ENCODE measurements around the gene ARHGEF40. TPM values are rescaled to one million over a fixed set of nuclear protein-coding genes. Genes with fewer than 3 reads are reported as not detected.

The ARHGEF40 gene
- total and polyA plus RNA-seq, 10 of the 15 experiments (the other 5 are each of a cell fraction or from before 2014, with no cell fraction given), result 0.03 to 0.31 (median 0.08) TPM; not detected in 2

GRCh38 chr14:21074398-21075272 is 4.5 kb downstream of the ARHGEF40 start:
- TF ChIP-seq, protein P1, sequence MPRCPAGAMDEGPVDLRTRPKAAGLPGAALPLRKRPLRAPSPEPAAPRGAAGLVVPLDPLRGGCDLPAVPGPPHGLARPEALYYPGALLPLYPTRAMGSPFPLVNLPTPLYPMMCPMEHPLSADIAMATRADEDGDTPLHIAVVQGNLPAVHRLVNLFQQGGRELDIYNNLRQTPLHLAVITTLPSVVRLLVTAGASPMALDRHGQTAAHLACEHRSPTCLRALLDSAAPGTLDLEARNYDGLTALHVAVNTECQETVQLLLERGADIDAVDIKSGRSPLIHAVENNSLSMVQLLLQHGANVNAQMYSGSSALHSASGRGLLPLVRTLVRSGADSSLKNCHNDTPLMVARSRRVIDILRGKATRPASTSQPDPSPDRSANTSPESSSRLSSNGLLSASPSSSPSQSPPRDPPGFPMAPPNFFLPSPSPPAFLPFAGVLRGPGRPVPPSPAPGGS (IDR thresholded peaks at IDR 0.05; ENCODE audit: borderline replicate concordance, insufficient read depth, low read depth, low read length, poor library complexity, severe bottlenecking), result no peak
- TF ChIP-seq BACH1 (IDR thresholded peaks at IDR 0.05; ENCODE audit: borderline replicate concordance) (no peak), ZBTB40 (IDR thresholded peaks at IDR 0.05; ENCODE audit: borderline replicate concordance) (no peak), GATAD2B (conservative IDR thresholded peaks at IDR 0.05; ENCODE audit: low read depth) (no peak), NFYB (IDR thresholded peaks at IDR 0.05; ENCODE audit: insufficient read depth, low read depth, low read length) (no peak), PML (IDR thresholded peaks at IDR 0.05; ENCODE audit: low read length) (no peak), IRF5 (IDR thresholded peaks at IDR 0.05; ENCODE audit: borderline replicate concordance) (no peak), CREM (IDR thresholded peaks at IDR 0.05; ENCODE audit: low read depth) (no peak)
- no peak for FAIRE-seq
- ChIA-PET POLR2A (no interaction called here), SMC1A (ENCODE audit: uncharacterized antibody, unreplicated experiment) (interaction anchor here (1.0 kb wide), 1 partner anchor 30 kb away, joined by 4 read pairs; no protein-coding TSS in a partner anchor), CTCF (interaction anchor here (0.6 to 5.6 kb wide), 4 partner anchors 13 to 70 kb away, joined by 3 to 100 read pairs (median 6); partner anchors contain the start of gene TMEM253), RAD21 (ENCODE audit: unreplicated experiment) (interaction anchor here (0.9 kb wide), 1 partner anchor 18 kb away, joined by 3 read pairs; no protein-coding TSS in a partner anchor)
- no peak for ATAC-seq
- intact Hi-C loops (cut with micrococcal nuclease; ENCODE audit: unreplicated experiment), result no loop called here
- Histone ChIP-seq H3K9ac (ENCODE audit: control insufficient read depth, insufficient read depth, low read length) (no peak overlapping the region), H3K79me2 (ENCODE audit: control insufficient read depth, insufficient read depth, low read length) (no peaks in the 10 kb centered on the region), H3K27me3 (replicated peaks in 1 of 2; ENCODE audit: control insufficient read depth in 2 of 2, insufficient read depth in 2 of 2, low read length in 1 of 2) (peaks cover 2 to 10% of the 10 kb centered on the region in 2 experiments), H3K4me3 (no peak overlapping the region), H2AFZ (ENCODE audit: control insufficient read depth, low read depth, low read length) (no peak overlapping the region), H4K20me1 (ENCODE audit: control insufficient read depth, insufficient read depth) (no peaks in the 10 kb centered on the region), H3K4me2 (ENCODE audit: control insufficient read depth, insufficient read depth) (no peak overlapping the region), H3K27ac (ENCODE audit: control insufficient read depth, insufficient read depth) (no peak overlapping the region), H3K4me1 (ENCODE audit: control insufficient read depth, insufficient read depth, low read length) (peaks cover 21% of the 10 kb centered on the region), H3K36me3 (ENCODE audit: control insufficient read depth in 2 of 2, insufficient read depth in 2 of 2, low read length in 1 of 2) (no peaks in the 10 kb centered on the region), H3K9me3 (replicated peaks; ENCODE audit: control insufficient read depth, insufficient read depth, low read length) (no peaks in the 10 kb centered on the region)
- BruUV-seq (replicated peaks), result no TSS peak
- DNase-seq (ENCODE audit: low read depth, low spot score), result no peak
- WGBS (ENCODE audit: insufficient coverage, insufficient replicate concordance, low lambda C conversion rate, missing lambda C conversion rate), result 62% methylated on average over 26 of the region's 26 CpGs
- in situ Hi-C loops (cut with MboI), result no loop called here

Measured in GM12878 (cell line).